Dedifferentiated amniotic fluid mesenchymal stem cell (primary cell): ENCODE data around the gene EPN2.

ENCODE experiments used
- DNase-seq: peaks from one replicate; pipeline ENCODE4 v3.0.0-alpha.2; 2016; ENCODE audit errors: extremely low spot score

Gene EPN2

DNA sequence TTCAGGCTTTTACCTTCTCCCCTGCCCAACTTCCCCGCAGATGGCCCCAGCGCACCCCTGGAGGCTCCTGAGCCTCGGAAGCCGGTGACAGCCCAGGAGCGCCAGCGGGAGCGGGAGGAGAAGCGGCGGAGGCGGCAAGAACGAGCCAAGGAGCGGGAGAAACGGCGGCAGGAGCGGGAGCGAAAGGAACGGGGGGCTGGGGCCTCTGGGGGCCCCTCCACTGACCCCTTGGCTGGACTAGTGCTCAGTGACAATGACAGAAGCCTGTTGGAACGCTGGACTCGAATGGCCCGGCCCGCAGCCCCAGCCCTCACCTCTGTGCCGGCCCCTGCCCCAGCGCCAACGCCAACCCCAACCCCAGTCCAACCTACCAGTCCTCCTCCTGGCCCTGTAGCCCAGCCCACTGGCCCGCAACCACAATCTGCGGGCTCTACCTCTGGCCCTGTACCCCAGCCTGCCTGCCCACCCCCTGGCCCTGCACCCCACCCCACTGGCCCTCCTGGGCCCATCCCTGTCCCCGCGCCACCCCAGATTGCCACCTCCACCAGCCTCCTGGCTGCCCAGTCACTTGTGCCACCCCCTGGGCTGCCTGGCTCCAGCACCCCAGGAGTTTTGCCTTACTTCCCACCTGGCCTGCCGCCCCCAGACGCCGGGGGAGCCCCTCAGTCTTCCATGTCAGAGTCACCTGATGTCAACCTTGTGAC, 144.7 kb downstream of the EPN2 start:
- DNase-seq = no peak

DNA sequence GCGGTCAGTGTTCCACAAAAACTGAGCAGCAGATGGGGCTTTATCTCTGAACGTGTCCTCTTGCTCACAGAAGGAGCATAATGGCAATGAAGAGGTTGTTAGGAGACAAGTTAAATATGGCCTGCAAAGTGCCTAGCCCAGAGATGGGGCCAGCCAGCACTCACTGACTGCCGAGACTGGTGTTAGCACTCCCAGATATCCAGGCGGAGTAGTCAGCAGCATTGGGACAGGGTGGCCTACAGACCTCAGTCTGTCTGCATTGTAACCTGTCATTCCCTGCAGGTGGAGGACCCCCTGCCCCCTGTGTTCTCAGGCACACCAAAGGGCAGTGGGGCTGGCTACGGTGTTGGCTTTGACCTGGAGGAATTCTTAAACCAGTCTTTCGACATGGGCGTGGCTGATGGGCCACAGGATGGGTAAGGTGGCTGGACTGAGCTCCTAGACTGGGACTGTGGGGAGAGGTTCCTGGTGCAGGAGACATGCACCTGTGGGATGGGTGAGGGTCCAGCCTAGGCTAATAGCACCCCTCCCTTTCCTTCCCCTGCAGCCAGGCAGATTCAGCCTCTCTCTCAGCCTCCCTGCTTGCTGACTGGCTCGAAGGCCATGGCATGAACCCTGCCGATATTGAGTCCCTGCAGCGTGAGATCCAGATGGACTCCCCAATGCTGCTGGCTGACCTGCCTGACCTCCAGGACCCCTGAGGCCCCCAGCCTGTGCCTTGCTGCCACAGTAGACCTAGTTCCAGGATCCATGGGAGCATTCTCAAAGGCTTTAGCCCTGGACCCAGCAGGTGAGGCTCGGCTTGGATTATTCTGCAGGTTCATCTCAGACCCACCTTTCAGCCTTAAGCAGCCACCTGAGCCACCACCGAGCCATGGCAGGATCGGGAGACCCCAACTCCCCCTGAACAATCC, 145.6 kb downstream of the EPN2 start:
- DNase-seq = no peak

DNA sequence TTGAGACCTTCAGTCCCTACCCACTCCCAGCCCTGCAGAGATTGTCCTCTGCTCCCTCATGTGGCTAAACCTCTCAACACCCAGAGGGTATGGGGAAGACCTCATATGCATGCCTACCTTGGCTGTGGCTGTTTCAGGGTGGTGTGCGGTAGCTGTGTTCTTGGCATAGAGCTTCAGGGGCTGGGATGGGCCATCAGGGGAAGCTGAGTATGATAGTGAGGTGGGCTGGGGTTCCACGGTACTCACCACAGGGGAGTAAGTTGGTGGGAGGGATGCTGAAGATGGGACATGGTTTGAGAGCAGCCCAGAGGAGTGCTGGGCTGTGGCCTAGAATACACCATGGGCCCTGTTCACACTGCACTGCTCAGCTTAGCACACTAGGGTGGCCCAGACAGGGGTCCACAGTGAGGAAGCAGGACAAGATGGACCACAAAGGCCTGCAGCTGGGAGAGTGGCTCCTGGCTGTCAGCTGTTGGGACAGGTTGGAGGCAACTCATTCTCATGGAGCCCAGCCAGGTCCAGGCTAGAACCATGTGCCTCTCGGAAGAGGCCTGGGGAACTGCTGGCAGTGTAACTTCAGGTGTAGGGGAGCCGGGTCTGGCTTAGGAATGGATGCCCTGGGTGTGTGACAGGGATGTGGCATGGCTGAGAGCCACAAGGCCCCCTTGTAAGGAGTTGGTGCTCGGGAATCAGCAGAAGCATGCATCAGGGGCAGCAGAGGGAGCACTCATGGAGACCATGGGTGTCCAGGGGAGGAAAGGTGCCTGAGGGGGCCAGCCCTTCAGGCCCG, 146.7 kb downstream of the EPN2 start:
- DNase-seq = no peak

DNA sequence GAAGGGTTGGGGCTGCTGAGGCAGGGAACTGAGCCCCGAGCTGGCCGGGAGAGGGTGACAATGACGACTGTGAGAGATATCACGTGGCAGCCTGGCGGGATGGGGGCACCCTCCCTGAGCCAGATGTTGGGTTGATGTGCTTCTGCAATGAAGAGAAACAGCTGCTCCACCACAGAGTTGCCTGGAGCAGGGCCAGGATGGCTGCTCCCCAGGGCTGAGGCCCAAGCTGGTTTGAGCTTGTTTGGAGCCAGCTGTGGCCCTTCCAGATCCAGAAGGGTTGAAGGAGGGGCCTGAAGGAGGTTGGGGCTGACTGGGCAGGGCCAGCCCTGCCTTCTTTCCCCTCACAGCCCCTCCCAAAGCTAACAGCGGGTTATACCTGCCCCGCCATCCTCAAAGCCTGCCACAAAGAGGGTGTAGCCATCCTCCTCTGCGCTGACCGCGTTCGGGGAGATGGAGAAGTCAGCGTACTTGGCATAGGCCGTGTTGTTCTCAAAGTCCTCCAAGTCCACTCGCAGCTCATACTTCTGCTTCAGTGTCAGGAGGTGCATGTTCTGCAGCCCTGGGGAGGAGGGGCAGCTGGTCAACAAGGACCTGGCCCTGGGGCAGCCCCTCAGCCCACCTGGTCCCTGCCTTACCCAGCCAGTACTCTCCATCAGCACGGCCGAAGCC, 147.7 kb downstream of the EPN2 start:
- peak; percentile 86 for DNase-seq

DNA sequence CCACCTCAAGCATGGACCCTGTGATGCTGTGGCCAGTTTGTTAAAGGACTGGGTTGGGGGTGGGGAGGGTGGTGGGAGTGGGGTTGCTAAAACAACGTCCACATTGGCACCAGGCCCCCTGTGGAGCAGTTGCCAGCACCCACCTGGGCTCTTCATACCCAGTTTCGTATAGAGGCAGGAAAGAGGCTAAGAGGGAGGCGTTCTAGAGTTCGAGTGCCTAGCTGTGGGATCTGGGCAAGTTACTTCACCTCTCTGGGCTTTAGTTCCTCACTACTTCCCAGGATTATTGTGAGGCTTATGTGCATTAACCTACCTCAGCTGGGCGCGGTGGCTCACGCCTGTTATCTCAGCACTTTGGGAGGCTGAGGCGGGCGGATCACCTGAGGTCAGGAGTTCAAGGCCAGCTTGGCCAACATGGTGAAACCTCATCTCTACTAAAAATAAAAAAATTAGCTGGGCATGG, 148.4 kb downstream of the EPN2 start:
- no peak for DNase-seq
